SK-N-SH (cell line): Measurements from ENCODE around the gene PTOV1.

Experiments used
- EP300 ChIP-seq, 2 experiments: IDR thresholded peaks; 2 replicates each; pipeline versions ENCODE4 v1.4.0 to v1.6.1; 2012; ENCODE audit warnings: borderline replicate concordance in 1 of 2, low read depth in 1 of 2, low read length in 1 of 2
- EZH2phosphoT487 ChIP-seq: fragments of 200-600 bp; sonication (generic); IDR thresholded peaks from 2 replicates; pipeline ENCODE4 v1.6.1; 2017; ENCODE audit warnings: low read depth, mixed run types, mild to moderate bottlenecking, antibody characterized with exemption, moderate library complexity, borderline replicate concordance
- FOXM1 ChIP-seq: IDR thresholded peaks from 2 replicates; pipeline ENCODE4 v1.4.0; 2012; ENCODE audit warnings: low read depth, mild to moderate bottlenecking
- GATA2 ChIP-seq: sonication (generic); formaldehyde crosslinking; IDR thresholded peaks from 2 replicates; pipeline ENCODE4 v1.5.0; 2020; ENCODE audit warnings: mild to moderate bottlenecking, missing genetic modification reagents
- MXI1 ChIP-seq: IDR thresholded peaks from 2 replicates; pipeline ENCODE4 v1.6.1; 2012; ENCODE audit warnings: mild to moderate bottlenecking, low read depth, low read length, improper control_type of control experiment
- POLR2AphosphoS5 ChIP-seq: IDR thresholded peaks from 2 replicates; pipeline ENCODE4 v1.6.1; 2012; ENCODE audit warnings: low read depth, low read length
- RFX5 ChIP-seq: IDR thresholded peaks from 2 replicates; pipeline ENCODE4 v1.6.1; 2012; ENCODE audit warnings: mild to moderate bottlenecking, improper control_type of control experiment, low read length
- SIN3A ChIP-seq: IDR thresholded peaks from 2 replicates; pipeline ENCODE4 v1.6.1; 2012; ENCODE audit warnings: low read depth, mild to moderate bottlenecking, low read length, moderate library complexity, borderline replicate concordance
- TAF1 ChIP-seq: IDR thresholded peaks from 2 replicates; pipeline ENCODE4 v1.6.1; 2012; ENCODE audit warnings: low read depth, mild to moderate bottlenecking, low read length, moderate library complexity, borderline replicate concordance
- TEAD4 ChIP-seq: IDR thresholded peaks from 2 replicates; pipeline ENCODE4 v1.4.0; 2012; ENCODE audit warnings: mild to moderate bottlenecking, borderline replicate concordance; ENCODE audit not compliant: insufficient read depth
- YY1 ChIP-seq: IDR thresholded peaks from 2 replicates; pipeline ENCODE4 v1.4.0; 2012; ENCODE audit warnings: low read depth, mild to moderate bottlenecking
- ZBTB33 ChIP-seq: IDR thresholded peaks from 2 replicates; pipeline ENCODE4 v1.4.0; 2012; ENCODE audit warnings: low read depth, borderline replicate concordance
- TF ChIP-seq, protein P1 (sequence below): fragments of 200-600 bp; sonication (generic); IDR thresholded peaks from 2 replicates; pipeline ENCODE4 v1.6.1; 2017; ENCODE audit warnings: antibody characterized with exemption, mild to moderate bottlenecking, moderate library complexity

- TF ChIP-seq GATA2 (CRISPR knock-in tag) (no peak), FOXM1 (no peak), TAF1 (no peak), TEAD4 (no peak), YY1 (no peak), POLR2AphosphoS5 (no peak; the same call in none of the 2 replicates), ZBTB33 (no peak), SIN3A (no peak), EP300 (IDR thresholded peaks at IDR 0.05; ENCODE audit: borderline replicate concordance in 1 of 2, low read depth in 1 of 2, low read length in 1 of 2) (no peak), EZH2phosphoT487 (no peak), RFX5 (no peak), MXI1 (no peak)
- TF ChIP-seq, protein P1, sequence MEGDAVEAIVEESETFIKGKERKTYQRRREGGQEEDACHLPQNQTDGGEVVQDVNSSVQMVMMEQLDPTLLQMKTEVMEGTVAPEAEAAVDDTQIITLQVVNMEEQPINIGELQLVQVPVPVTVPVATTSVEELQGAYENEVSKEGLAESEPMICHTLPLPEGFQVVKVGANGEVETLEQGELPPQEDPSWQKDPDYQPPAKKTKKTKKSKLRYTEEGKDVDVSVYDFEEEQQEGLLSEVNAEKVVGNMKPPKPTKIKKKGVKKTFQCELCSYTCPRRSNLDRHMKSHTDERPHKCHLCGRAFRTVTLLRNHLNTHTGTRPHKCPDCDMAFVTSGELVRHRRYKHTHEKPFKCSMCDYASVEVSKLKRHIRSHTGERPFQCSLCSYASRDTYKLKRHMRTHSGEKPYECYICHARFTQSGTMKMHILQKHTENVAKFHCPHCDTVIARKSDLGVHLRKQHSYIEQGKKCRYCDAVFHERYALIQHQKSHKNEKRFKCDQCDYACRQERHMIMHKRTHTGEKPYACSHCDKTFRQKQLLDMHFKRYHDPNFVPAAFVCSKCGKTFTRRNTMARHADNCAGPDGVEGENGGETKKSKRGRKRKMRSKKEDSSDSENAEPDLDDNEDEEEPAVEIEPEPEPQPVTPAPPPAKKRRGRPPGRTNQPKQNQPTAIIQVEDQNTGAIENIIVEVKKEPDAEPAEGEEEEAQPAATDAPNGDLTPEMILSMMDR: no peak
Measured at GRCh38 chr19:49861107-49861506, 10.1 kb downstream of the PTOV1 start.
